IPS-NIHi11 (cell line): Measurements from ENCODE around the gene TMEM238.
A peak's percentile ranks its signal among the peaks of the same experiment; 100 is the strongest.
"Not testable (repeated sequence)": the region's sequence is repeated elsewhere in the genome, so short reads cannot be mapped to it uniquely, and the experiment has no call there.

Experiments used
- DNase-seq: peaks from one replicate; pipeline ENCODE4 v3.0.0; 2012; ENCODE audit warnings: mixed read lengths, low spot score

TMEM238 gene, protein sequence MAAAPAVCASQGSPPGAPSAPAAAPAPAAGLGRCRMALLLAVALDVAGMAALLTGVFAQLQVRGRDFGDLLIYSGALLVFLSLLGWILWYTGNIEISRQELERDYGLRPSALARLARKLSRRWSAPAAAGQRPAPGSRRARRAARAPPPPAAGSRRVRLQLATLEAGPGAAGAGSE

DNA sequence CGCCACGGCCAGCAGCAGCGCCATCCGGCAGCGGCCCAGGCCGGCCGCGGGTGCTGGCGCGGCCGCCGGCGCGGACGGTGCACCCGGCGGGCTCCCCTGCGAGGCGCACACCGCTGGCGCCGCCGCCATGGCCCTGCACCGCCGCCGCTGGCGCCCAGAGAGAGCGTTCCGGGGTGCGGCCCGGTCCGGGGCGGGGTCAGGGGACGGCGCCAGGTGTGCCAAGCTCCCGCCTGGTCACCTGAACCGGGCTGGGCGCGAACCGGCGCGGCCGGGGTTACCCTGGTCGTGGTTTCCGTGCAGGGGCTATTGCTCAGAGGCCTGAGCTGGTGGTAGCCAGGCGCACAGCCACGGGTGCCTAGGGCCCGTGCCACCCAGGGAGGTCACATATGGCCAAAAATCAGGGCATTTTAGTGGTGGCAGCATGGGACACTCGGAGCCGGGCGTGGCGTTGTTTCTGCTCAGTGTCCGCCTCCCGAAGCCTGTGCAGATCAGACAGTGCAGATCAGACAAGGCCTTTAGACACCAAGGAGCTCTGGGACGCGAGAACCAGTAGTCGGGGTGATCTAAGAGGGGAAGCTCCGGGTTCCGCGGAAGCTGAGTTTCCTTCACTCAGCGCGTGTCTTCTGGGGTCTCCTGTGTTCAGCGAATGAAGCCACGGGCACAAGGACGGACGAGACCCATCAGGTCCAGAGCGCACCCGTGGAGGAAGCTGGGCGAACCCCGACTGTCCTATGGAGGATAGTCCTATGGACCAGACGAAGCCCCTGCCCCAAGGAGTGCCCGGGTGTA lies at the start of gene TMEM238:
TSS of gene TMEM238 (minus strand) at position 162 of the 789 bp plus-strand sequence. CDS start at position 129, 33 bp downstream.
- DNase-seq = no peak

DNA sequence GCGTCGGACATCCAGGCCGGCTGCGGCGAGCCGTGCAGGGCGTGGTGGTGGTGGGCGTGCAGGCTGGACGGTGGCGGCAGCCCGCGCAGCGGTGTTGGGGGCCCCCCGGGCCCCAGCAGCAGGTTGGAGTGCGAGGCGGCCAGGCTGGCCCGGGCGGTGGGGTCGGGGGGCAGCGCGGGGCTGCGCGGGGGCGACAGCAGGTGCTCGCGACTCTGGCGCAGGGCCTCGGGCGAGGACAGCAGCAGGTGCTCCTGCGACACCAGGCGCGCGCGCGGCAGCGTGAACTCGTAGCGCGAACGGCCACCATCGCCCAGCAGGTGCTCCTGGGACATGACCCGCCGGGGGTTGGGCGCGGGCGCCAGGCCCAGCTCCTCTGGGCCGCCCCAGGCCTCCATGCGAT lies 49.2 kb upstream of the TMEM238 start:
- peak; percentile 35 for DNase-seq

DNA sequence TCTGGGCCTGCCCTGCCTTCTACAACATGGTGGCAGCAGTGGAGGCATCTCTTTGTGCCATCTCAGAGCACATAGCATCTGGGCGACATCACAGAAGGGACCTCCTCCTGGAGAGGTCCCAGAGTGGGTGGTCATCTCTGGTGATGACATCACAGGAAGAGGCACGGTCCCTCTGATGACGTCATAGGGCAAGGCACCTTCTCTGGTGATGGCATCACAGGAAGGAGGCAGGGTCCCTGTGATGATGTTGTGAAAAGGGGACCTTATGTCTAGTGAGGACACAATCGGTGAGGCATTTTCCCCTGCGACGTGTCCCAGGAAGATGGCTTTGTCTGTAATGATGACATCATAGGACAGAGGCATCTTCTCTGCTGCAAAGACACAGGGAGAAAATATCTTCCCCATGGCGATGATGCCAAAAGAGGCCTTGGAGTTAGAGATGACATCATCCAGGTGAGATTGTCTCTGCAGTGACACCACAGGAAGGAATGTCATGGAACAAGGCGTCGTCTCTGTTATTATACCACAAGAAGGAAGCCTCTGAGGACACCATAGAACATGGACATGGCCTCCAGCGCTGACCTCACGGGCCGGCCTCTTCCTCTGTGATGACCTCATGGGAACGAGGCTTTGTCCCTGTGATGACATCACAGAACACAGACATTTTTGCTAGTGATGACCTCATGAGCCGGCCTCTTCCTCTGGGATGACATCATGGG lies 48.3 kb upstream of the TMEM238 start:
- no peak for DNase-seq

DNA sequence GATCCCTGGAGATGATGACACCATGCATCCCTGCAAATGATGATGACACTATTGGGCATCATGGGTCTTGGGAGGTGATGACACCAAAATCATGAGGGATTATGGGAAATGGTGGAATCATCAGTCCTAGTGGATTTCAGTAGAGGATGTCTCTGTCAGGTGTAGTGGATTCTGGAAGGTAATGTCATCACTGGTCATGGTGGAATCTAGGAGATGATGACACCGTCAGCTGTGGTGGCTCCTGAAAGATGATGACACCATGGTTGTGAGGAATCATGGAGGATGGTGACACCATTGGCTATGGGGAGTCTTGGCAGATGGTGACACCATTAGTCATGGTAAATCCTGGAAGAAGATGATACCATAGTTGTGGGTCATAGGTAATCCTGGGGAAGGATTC lies 47.1 kb upstream of the TMEM238 start:
- DNase-seq = no peak

DNA sequence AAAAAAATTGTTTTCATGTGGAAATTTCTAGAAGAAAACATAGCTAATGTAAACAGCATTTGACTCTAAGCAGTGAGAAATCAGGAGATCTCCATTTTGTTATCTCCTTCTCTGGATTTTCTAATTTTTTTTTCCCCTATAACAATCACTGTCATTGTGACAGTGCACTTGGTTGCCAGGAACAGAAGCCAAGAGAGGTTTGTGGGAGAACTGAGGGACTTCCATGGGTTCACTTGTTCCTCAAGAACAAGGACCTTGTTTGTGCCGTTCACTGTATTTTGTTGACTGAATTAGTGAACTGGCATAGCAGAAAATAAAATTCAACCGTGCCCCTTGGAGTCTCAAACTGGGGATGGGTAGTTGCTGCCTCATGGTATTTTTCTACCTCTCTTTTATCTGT lies 42.0 kb upstream of the TMEM238 start:
- DNase-seq = no peak

DNA sequence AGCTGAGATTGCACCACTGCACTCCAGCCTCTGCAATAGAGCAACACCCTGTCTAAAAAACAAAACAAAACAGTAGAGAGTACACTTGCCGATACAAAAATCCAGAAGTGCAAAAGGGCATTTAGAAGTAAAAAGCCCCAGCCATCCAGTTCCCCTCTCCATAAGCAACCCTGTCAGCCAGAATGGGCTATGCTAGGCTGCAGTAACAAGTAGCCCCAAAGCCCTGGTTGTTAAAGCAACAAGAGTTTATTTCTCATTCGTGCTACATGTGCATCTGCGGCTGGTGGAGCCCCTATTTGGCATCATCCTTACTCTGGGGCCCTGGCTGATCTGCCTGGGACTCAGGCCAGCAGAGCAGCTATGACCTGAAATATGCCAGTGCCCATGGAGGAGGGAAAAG lies 40.4 kb upstream of the TMEM238 start:
- no peak for DNase-seq

DNA sequence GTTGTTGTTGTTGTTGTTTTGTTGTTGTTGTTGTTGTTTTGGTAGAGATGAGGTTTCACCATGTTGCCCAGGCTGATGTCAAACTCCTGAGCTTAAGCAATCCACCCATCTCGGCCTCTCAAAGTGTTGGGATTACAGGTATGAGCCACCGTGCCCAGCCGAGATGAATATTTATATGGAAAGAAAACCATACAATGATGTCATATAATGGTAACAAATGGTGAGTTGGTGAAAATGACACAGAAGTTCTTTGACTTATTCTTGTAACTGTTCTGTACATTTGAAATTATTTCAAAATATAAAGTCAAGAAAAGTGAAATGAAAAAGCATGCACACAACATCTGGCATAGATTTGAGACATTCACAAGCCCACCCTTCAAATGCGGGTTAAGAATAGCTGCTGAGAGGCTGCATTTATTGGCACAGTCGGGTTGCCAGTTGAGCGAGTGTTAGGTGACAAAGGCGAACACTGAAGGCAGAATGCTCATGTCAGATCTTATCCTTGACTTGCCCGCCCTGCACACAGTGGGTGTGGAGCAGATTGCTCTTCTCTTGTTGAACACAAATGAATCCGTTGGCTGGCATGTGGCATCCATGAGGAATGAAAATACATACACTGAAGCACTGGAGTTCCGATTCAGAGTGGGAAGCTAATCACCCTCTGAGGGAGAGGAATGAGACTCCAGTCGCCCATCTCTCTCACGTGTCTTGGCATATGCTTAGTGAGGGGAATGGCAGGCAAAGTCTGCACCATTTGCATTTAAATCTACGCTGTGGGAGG lies 39.3 kb upstream of the TMEM238 start:
- no peak for DNase-seq

DNA sequence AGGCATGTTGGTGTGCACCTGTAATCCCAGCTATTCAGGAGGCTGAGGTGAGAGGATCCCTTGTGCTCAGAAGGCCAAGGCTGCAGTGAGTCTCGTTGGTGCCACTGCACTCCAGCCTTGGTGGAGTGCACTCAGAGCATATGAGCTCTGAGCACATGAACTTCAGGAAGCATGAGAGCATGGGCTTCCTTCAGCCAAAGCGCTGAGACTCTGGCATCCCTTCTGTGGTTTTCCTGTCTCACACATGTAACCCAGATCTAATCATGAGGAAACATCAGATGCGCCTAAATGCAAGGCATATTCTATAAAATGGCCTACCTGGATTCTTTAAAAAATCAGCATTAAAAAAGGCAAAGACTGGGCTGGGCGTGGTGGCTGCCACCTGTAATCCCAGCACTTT lies 37.2 kb upstream of the TMEM238 start:
- DNase-seq = not testable (repeated sequence)

DNA sequence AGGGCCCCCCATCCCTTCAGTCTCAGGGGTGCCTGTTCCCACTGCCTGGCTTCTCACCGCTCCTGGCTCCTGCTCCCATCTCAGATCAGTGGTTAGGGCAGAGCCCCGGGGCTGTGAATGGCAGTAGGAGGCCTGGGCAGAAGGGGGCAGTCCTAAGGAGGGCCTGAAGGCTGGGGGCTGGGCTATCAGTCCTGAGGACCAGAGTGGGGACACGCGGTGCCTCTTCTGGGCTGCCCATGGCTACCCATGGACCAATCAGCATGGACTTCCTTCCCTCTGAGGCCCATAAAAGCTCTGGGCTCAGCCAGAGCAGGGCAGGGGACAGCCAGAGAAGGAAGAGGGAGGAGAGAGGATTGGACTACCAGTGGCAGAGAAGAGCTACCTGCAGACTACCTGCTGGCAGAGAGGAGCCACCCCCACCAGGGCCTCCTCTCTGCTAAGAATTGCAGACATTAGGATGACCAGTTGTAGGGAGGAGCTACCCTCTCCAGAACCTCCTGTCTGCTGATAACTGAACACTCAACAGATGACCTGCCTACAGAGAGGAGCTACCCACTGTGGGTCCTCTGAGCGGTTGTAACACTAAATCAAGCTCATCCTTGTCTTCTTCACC lies 35.6 kb upstream of the TMEM238 start:
- no peak for DNase-seq

DNA sequence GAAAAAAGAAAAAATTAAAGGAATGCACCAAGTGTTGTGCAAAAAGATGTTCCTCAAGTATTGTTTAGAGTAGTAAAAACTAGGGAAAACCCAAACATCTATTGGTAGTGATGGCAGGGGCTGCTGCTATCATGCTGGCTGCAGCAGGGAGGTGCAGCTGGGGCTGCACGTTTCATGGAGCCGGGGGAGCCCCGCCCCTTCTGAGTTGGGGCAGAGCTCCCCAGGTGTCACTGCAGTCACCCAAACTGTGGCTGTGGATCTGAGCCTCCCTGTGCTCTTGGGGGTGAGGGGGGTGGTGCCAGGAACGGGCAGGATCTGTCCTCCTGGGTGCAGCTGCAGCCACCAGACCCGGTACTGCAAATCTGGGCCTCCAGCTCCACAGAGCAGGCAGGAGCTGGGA lies 35.0 kb upstream of the TMEM238 start:
- DNase-seq = no peak

DNA sequence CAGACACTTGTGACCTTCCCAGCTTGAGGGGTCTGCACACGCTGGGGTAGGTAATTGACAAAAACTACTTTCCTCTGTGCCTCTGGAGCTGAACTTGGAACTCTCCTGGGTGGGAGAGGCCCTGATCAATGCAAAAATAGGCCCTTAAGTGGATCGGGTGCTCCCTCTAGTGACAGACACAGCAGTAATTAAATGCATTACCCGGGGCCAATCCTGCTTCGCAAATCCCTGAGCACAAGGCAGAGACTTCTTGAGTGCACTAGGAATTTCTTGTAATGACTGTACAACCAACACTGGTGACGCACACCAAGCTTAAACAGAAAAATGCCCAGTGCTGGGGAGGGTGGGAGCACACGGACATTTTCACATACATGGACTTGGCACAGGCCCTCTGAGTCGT lies 34.1 kb upstream of the TMEM238 start:
- peak; percentile 83 for DNase-seq

DNA sequence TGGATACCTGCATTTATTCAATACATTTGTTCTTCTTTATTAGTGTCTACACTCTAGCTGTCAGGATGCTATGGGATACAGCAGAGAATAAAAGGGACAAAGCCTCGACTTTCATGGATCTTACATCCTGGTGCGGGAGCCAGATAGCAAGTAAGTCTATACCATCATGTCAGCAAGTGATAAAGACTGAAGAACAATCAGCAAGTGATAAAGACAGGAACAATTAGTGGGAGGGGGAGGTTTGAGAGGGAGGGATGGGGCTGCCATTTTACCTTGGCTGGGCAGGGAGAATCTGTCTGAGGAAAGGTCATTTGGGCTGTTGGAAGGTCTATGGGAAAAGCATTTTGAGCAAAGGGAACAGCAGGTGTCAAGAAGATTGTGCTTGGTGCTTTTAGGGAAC lies 26.1 kb upstream of the TMEM238 start:
- no peak for DNase-seq

DNA sequence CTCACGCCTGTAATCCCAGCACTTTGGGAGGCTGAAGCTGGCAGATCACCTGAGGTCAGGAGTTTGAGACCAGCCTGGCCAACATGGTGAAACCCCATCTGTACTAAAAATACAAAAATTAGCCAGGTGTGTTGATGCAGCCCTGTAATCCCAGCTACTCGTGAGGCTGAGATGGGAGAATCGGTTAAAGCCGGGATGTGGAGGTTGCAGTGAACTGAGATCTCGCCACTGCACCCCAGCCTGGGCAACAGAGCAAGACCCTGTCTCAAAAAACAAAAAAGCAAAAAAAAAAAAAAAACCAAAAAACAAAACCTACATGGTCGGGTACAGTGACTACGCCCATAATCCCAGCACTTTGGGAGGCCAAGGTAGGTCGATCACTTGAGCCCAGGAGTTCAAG lies 25.1 kb upstream of the TMEM238 start:
- not testable (repeated sequence) for DNase-seq

DNA sequence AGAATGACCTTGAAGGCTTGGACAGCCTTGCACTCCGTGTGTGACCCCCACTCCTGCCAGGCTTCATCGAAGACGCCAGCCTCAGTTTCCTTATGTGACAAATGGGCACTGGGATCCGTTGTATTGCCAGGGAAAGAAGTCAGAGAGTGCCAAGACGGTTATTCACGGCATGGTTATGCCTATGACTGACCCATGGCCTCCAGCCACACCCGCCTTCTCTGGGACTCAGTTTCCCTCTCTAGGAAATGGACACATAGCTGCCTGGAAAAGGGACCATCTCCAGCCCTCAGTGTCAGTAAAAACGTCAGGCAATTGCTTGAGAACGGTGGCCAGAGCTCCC lies 24.4 kb upstream of the TMEM238 start:
- DNase-seq = no peak

DNA sequence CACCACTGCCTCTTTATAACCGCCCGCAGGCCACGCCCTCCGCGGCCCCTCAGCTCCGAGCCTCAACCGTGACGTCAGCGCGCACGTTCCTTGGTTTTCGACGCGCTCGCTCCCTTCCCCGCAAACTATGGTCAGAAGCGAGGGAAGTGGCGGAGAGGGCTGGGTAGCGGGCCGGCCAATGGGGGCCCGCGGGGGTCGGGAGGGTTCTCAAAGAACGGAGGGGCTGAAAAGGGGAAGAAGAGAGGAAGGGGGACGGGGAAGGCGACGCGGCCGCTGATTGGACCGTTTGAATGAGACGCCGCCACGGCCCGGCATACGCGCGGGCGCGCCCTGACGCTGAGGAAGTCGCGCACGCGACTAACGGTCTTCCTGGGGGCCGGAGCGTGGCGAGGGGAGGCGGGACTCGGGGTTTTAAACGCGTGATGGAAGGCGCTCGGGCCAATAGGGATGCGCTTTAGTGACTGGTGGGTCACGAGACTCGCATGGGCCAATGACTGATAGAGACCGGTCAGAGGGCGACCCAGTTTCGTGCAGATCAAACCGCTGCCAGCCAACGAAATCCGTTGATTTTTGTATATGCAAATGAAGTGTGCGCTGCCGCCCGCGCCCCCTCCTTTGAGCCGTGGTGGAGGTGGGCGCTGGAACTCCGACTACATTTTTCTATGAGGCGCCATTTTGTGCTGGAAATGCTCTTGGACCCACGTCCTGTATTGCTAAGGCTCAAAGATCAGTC lies 23.9 kb upstream of the TMEM238 start:
- peak; percentile 100 for DNase-seq

DNA sequence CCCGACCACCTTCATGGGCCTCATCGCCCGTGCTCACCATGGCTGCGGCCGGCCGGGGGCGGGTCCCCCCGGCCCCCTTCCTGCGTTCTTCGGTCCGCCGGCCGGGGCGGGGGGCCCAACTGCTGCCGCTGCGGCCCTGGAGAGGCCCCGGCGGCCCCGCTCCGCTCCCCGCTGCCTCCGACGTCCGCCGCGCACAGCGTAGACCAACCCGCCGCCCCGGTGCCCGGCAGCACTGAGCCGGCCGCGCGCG lies 23.4 kb upstream of the TMEM238 start, which contains the start of gene UBE2S:
TSS of gene UBE2S (minus strand) at position 239 of the 250 bp plus-strand sequence. CDS start at position 40, 199 bp downstream.
- DNase-seq = not testable (repeated sequence)

DNA sequence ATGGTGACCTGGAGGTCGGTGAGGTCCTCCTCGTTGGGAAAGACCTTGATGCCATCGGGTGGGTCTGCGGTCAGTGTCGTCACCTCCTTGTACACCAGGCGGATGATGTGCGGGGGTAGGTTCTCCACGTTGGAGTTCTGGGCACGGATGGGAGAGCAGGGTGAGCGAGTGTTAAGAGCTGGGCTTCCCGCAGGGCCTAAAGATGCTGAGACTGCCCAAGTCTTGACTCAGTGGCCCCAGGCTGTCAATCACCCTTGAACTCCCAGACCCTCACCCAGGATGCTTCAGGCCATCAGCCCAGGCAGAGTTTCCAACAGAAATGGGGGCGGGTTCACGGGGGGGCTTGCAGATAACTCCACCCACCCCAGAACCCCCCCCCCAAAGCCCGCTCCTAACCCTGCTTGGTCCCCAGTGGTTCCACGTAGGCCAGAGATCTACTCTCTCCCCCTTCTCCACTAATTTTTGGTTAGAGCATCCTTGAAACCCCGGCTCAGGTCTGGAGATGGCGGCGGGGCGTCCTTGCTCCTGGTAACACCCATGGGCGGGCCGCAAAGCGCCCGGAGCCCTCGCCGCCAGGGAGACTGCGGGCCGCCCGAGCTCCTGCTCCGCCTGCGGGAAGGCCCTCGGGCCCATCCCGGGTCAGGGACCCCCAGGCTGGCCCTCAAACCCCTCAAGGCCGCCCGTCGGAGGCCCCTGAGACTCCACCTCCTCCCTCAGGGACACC lies 22.9 kb upstream of the TMEM238 start:
- DNase-seq = peak; percentile 50

DNA sequence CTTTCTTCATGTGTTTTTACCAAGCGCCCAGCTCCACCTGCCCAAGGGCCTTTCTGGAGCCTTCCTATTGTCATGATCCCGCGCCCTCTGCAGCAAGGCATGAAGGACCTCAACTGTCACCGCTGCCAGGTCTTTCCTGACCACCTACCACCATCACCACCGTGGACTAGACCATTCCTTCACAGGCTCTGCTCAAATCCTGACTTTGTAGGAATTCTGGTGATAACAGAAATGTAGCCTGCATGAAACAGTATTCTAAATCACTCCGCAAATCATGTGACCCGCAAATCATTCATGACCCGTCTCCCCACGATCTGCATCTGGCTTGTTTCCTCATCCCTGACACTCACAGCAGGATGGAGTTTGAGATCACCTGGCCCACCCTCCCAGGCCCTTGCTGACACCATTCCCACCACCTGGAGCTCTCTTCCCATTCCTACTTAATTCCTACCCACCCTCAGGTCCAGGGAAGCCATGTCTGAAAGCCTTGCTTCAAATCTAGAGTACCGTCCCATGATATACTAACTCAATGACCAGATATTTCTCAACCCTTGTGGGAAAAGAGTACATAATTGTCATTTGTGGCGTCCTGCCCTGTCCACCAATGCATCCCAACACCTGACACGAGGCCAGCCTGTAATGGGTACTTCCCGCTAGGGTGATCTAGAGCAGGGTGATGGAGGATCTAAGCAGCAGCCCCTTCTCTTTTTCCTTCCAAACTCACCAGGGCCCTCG lies 22.2 kb upstream of the TMEM238 start:
- DNase-seq = no peak

DNA sequence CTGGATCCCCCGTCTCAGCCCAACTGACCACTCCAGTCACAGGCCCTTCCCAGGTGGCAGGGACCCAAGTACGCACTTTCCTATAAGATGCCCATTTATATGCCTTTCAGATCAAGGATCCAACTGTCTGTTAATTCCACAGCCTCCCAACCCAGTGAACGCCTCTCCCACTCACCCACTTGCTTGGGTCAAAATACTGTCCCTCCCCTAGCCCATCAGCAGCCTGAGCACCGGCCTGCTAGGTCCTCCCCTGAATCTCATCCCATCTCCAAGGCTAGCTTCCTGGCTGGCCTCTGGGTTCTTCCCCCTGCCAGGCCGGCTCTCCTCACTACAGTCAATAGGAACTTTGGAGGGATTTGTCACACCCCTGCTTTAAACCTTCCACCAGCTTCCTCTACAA lies 21.5 kb upstream of the TMEM238 start:
- no peak for DNase-seq

DNA sequence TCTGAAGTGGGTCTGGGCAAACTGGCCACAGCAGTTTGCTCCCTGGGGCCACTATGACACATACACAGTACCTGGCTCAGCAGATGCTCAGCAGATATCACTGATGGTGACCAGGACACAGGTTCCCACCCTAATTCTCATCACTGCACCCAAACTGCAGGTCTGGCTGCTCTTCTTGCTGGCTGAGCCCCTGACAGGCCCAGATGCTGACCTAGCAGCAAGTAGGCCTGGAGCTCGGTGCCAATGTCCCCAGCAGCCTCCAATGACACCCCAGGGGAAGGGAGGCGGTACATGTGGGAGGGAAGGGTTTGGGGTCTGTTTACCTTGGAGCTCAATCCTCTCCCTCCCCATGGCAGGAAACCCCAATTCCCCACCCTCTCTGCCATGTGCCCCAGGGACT lies 18.4 kb upstream of the TMEM238 start:
- DNase-seq = no peak
